Mononuclear cell (primary cell): ENCODE data around the gene MTLN. TPM values are rescaled to one million over a fixed set of nuclear protein-coding genes. Genes with fewer than 3 reads are reported as not detected.

Source experiments
- H3K27me3 ChIP-seq: 2 replicates; pipeline ENCODE4 v1.6.0; 2011; ENCODE audit warnings: low read length, control low read depth; ENCODE audit not compliant: insufficient read depth
- H3K4me1 ChIP-seq: 2 replicates; pipeline ENCODE4 v1.5.1; 2011; ENCODE audit warnings: mild to moderate bottlenecking, low read length, control low read depth; ENCODE audit not compliant: insufficient read depth
- H3K4me3 ChIP-seq: 2 replicates; pipeline ENCODE4 v1.5.1; 2011; ENCODE audit warnings: mild to moderate bottlenecking, low read length, moderate library complexity
- H3K9me3 ChIP-seq: 2 replicates; pipeline ENCODE4 v1.5.1; 2011; ENCODE audit warnings: low read depth, mild to moderate bottlenecking, control low read depth, low read length
- total RNA-seq: library from RNA; depleted of rRNA; stranded (reverse); fragments of >200 nt; gene quantifications from one replicate; pipeline ENCODE4 v1.2.3, GENCODE V29; 2012

The MTLN gene
- total RNA-seq, 1 donor = 8.4 TPM

DNA sequence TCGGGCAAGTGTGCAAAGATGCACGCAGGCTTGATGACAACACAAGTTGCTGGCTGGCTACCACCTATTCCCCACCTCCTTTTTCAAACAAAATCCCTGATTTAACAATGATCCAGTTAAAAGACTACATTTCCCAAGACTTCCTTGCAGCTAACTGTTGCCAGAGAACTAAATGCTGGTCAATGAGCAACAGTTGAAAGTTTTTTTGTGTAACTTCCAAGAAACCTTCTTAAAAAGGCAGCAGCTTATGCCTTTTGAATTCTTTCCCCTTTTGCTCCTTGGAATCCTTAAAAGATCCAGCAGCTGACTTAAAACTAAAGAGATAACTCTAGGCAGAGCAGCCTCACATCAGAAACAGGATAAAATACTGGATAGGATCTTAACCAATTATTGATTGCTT is 46.1 kb downstream of the MTLN start:
- H3K27me3 ChIP-seq = no peaks in the 10 kb centered on the region
- no peaks in the 10 kb centered on the region for H3K4me1 ChIP-seq
- H3K4me3 ChIP-seq = no peak overlapping the region
- no peaks in the 10 kb centered on the region for H3K9me3 ChIP-seq

Other genes starting within 250 kb of the MTLN start
- gene MALL, start 96.7 kb downstream of the MTLN start, total RNA-seq = 0.21 TPM
- gene NPHP1, start 7.5 kb downstream of the MTLN start, total RNA-seq = 0.52 TPM